CD4-positive, alpha-beta T cell treated with Interleukin-15 for 4 hours (primary cell): Measurements from ENCODE around the gene ING3.
"Not testable (repeated sequence)": the region's sequence is repeated elsewhere in the genome, so short reads cannot be mapped to it uniquely, and the experiment has no call there.

ENCODE experiments used
- DNase-seq: peaks from one replicate; pipeline ENCODE4 v3.0.0-alpha.2; 2020; ENCODE audit warnings: low spot score

Gene ING3

GRCh38 chr7:121002757-121003200 lies 52.2 kb downstream of the ING3 start:
- no peak for DNase-seq

GRCh38 chr7:121003986-121004685 lies 53.6 kb downstream of the ING3 start:
- DNase-seq, result no peak

GRCh38 chr7:121005058-121005457 lies 54.5 kb downstream of the ING3 start:
- DNase-seq, result not testable (repeated sequence)

GRCh38 chr7:121005996-121006584 lies 55.5 kb downstream of the ING3 start:
- DNase-seq, result no peak

GRCh38 chr7:121006711-121007315 lies 56.2 kb downstream of the ING3 start:
- DNase-seq, result no peak

- DNase-seq, result no peak
Observed at GRCh38 chr7:121008816-121009215, 58.2 kb downstream of the ING3 start.

GRCh38 chr7:121011401-121011800 lies 60.8 kb downstream of the ING3 start:
- DNase-seq, result no peak

GRCh38 chr7:121012170-121012874 lies 61.7 kb downstream of the ING3 start:
- DNase-seq, result no peak

GRCh38 chr7:121012919-121013318 lies 62.3 kb downstream of the ING3 start:
- no peak for DNase-seq

- no peak for DNase-seq
Observed at GRCh38 chr7:121015560-121015959, 65.0 kb downstream of the ING3 start.

GRCh38 chr7:121016966-121017365 lies 66.4 kb downstream of the ING3 start:
- no peak for DNase-seq

GRCh38 chr7:121017586-121017985 lies 67.0 kb downstream of the ING3 start:
- DNase-seq, result no peak

GRCh38 chr7:121019018-121019417 lies 68.4 kb downstream of the ING3 start:
- no peak for DNase-seq

GRCh38 chr7:121020249-121020988 lies 69.8 kb downstream of the ING3 start:
- no peak for DNase-seq

- no peak for DNase-seq
Observed at GRCh38 chr7:121020989-121021969, 70.7 kb downstream of the ING3 start.

GRCh38 chr7:121023194-121023593 lies 72.6 kb downstream of the ING3 start:
- DNase-seq, result no peak

GRCh38 chr7:121023683-121024511 lies 73.3 kb downstream of the ING3 start:
- no peak for DNase-seq

- DNase-seq, result no peak
Observed at GRCh38 chr7:121024611-121025010, 74.0 kb downstream of the ING3 start.

GRCh38 chr7:121026159-121026558 lies 75.6 kb downstream of the ING3 start:
- no peak for DNase-seq

- no peak for DNase-seq
Observed at GRCh38 chr7:121026577-121027111, 76.1 kb downstream of the ING3 start.
